IPS DF 19.7 (cell line): ENCODE data around the gene ABCD1.

Source experiments
- DNase-seq: peaks from one replicate; pipeline ENCODE4 v3.0.0-alpha.2; 2013; ENCODE audit warnings: low read depth, low spot score

The ABCD1 gene

GRCh38 chrX:153762626-153763173 lies 38.0 kb downstream of the ABCD1 start:
- no peak for DNase-seq

DNA sequence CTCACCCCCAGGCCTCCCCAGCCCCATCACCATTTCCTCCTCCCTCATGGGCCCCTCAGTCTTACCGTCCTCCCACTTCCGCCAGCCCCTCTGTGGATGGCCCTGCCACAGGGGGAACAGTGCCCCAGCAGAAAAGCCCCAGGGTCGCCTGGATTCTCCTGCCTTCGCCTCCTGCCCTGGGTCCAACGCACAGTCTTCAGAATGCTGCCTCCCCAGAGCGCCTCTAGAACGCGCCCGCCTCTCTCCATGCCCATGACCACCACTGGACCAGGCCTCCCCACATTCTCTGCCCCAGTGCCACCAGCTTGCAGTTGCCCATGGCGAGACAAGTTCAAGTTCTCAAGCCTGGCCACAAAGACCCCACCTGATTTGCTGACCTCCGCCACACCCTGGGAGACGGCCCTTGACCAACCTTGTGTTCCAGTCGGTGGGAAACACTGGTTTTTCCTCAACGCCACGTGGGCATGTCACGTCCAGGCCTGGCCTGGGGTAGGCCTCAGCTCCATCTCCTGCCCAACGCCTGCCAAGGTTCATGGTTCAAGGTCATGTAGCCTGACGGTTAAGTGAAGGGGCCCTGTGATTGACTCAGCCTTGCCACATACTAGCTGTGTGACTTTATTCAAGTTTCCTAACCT lies 38.8 kb downstream of the ABCD1 start:
- no peak for DNase-seq

GRCh38 chrX:153763989-153764755 lies 39.5 kb downstream of the ABCD1 start, which contains the start of gene PLXNB3:
TSS of gene PLXNB3 (plus strand) at chrX:153764249. CDS start at chrX:153765536, 1,287 bp downstream.
- peak; percentile 23 for DNase-seq

DNA sequence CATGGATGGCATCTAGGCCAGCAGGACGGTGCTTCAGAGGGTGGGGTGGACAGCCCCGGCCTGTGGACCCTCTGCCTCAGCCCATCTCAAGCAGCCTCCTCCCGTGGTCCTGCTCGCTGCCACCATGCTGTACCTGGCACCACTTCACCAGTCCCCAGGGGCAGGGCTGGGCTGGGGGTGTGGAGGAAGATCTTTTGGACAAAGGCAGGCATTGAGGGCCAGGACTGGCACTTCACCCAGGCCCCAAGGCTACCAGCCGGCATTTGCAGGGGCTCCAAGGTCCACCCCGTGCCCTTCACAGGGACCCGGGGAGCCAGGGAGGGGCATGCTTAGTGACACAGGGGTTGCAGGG lies 40.1 kb downstream of the ABCD1 start:
- DNase-seq = no peak

- DNase-seq = no peak
Measured at GRCh38 chrX:153765138-153766079, 40.8 kb downstream of the ABCD1 start.

DNA sequence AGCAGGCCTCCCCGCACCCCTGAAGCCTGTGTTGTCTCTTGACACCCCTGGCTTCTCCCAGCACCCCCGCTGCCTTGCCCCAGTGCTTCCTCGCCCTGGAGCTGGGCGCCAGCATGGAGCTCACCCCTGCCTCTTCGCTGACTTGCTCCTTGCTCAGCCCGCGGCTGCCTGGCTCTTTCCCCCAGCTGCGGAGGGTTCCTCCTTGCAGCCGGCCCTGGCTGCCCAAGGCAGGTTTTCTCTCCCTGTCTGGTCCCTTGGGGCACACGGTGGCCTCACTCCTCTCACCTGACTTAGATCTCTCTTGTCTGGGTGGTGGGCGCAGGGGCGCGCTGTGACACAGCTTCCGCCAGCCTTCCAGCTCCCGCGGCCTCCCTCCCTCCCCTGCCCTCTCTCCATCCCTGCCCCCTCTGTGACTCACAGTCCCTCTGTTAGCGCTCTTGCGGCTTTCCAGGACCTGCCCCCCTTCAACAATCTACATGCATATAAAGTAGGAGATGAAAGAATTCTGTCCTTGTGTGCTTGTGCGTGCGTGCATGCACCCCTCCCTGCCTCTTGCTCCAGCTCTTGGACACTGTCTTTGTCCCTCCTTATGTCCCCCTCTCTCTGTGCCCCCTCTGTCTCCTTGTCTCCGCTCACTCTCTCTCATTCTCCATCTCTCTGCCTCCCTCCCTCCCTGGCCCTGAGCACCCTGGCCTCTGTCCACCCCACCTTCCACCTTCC lies 41.6 kb downstream of the ABCD1 start:
- no peak for DNase-seq

- no peak for DNase-seq
Measured at GRCh38 chrX:153766871-153767673, 42.4 kb downstream of the ABCD1 start.

DNA sequence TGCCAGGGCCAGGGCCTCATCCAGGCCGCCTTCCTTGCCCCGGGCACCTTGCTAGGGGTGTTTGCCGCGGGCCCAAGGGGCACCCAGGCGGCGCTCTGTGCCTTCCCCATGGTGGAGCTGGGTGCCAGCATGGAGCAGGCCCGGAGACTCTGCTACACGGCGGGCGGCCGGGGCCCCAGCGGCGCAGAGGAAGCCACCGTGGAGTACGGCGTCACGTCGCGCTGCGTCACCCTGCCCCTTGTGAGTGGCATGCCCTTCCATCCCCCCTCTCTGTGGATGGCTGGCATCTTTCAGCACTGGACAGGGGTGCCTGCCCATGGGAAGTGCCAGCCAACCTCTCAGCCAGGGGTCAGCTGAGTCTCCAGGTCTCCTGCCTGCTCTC lies 43.0 kb downstream of the ABCD1 start:
- no peak for DNase-seq

- DNase-seq = no peak
Measured at GRCh38 chrX:153768311-153769157, 43.9 kb downstream of the ABCD1 start.

DNA sequence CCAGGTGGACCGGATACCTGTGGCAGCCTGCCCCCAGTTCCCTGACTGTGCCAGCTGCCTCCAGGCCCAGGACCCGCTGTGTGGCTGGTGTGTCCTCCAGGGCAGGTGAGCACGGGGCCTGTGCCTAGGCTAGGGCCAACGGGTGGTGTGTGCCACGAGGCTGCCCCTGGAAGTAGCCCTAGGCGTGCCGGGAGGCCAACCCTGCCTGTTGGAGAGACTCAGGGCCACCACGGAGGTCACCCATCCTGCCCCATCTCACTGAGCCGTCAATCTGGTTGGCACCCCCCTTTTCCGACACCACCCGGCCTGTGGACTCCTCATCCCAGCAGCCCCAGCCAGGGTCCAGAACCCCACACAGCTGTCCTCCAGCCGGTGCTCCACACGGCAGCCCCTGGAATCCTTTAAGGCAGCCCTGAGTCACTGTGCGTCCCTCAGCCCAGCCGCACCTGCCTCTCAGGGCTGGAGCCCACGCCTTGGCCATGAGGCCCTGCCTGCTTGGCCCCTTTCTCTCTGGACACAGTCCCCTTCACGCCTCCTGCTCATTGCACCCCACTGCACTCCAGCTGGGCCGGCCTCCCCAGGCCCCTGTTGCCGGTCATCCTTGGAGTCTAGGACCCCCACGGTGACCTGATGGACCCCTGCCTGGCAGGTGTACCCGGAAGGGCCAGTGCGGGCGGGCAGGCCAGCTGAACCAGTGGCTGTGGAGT lies 44.7 kb downstream of the ABCD1 start:
- no peak for DNase-seq

- DNase-seq = no peak
Measured at GRCh38 chrX:153769865-153770600, 45.4 kb downstream of the ABCD1 start.

- no peak for DNase-seq
Measured at GRCh38 chrX:153770601-153771414, 46.2 kb downstream of the ABCD1 start.

DNA sequence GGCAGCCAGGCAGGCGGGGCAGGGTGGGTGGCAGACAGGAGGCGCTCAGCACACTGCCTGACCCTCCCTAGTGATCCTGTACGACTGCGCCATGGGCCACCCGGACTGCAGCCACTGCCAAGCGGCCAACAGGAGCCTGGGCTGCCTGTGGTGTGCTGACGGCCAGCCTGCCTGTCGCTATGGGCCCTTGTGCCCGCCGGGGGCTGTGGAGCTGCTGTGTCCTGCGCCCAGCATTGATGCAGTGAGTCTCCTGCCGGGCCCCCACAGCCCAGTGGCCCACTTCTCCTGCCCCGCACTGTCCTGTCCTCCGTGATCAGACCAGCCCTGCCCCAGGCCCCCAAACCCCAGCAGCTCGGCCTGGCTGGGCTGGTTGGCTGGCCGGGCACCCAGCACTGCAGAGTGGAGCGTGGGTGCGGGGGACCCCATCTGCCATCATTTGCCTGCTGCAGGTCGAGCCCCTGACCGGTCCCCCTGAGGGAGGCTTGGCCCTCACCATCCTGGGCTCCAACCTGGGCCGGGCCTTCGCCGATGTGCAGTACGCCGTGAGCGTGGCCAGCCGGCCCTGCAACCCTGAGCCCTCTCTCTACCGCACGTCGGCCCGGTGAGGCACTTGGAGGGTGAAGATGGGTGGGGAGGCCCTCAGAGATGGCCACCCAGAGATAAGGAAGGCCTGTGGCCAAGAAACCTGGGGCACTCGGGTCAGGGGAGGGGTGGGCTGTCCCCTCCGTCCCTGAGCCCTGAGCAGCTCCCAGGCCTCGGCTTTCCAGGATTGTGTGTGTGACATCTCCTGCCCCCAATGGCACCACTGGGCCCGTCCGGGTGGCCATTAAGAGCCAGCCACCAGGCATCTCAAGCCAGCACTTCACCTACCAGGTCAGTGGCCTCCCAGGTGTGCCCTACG lies 47.0 kb downstream of the ABCD1 start:
- no peak for DNase-seq

- DNase-seq = no peak
Measured at GRCh38 chrX:153772316-153773217, 47.9 kb downstream of the ABCD1 start.

DNA sequence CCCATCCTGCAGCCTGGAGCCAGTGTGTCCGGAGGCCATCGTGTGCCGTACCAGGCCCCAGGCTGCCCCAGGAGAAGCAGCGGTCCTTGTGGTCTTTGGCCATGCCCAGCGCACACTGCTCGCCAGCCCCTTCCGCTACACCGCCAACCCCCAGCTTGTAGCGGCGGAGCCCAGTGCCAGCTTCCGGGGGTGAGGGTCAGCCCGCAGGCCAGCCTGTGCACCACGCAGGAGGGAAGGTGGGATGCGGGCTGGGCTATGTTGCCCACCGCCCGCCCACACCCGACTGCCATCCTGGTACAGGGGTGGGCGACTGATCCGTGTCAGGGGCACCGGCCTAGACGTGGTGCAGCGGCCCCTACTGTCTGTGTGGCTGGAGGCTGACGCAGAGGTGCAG lies 48.6 kb downstream of the ABCD1 start:
- no peak for DNase-seq
